Measurements from ENCODE around the gene RHCE.
"Not testable (repeated sequence)": the region's sequence is repeated elsewhere in the genome, so short reads cannot be mapped to it uniquely, and the experiment has no call there.

RHCE gene

DNA sequence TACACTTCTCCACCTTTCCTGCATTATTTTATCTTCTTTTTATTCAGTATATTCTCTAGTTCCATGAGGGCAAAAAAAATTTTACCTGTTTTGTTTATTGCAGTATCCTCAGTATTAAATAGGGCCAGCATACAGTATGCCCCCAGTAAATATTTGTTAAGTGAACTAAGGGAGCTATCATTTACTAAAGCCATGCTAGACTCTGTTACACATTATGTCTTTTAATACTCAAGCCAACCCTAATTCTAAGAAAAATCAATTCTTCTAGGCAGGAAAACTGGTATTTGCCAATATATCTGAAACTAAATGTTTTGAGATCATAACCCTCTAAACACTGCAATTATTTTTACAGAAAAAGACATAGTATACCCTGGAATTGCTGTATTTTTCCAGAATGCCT, 64.2 kb downstream of the RHCE start:
- H3K27me3 ChIP-seq (ENCODE audit: insufficient read depth, low read length), result no peaks in the 10 kb centered on the region
- H3K36me3 ChIP-seq (ENCODE audit: insufficient read depth, low read depth, low read length), result peaks cover 80% of the 10 kb centered on the region
- no peak overlapping the region for H3K4me3 ChIP-seq (ENCODE audit: low read length)
- no peaks in the 10 kb centered on the region for H3K4me1 ChIP-seq (ENCODE audit: insufficient read depth, low read length)
- no peaks in the 10 kb centered on the region for H3K9me3 ChIP-seq (ENCODE audit: insufficient read depth, low read depth, low read length)
- no peak overlapping the region for H3K9ac ChIP-seq (ENCODE audit: low read depth, low read length)
- no peak overlapping the region for H3K27ac ChIP-seq (ENCODE audit: low read length)

DNA sequence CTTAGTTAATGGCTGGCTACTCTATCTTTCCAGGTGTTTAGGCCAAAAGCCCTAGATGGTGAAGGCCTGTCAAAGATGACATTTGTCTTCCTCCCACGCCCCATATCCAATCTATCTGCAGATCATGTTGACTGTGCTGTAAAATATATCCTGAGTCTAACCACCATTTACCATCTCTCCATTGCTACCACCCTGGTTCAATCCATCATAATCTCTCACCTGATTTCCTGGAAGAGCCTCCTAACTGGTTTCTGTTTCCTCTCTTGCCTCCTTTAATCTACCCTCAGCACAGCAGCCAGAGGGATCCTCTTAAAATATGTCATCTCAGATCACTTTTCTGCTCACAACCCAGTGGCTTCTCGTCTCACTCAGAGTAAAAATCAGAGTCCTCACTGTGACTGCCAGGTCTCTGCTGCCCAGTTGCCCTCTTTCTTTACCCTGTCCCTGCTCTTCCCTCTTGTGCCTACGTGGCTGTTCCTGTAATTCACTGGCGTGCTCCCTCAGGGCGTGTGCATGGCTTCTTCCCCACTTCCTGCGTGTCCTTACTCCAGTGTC, 64.7 kb downstream of the RHCE start:
- Histone ChIP-seq H3K36me3 (ENCODE audit: insufficient read depth, low read depth, low read length) (peaks cover 77% of the 10 kb centered on the region), H3K27ac (ENCODE audit: low read length) (no peak overlapping the region), H3K9me3 (ENCODE audit: insufficient read depth, low read depth, low read length) (no peaks in the 10 kb centered on the region), H3K27me3 (ENCODE audit: insufficient read depth, low read length) (no peaks in the 10 kb centered on the region), H3K4me3 (ENCODE audit: low read length) (no peak overlapping the region), H3K4me1 (ENCODE audit: insufficient read depth, low read length) (no peaks in the 10 kb centered on the region), H3K9ac (ENCODE audit: low read depth, low read length) (no peak overlapping the region)

DNA sequence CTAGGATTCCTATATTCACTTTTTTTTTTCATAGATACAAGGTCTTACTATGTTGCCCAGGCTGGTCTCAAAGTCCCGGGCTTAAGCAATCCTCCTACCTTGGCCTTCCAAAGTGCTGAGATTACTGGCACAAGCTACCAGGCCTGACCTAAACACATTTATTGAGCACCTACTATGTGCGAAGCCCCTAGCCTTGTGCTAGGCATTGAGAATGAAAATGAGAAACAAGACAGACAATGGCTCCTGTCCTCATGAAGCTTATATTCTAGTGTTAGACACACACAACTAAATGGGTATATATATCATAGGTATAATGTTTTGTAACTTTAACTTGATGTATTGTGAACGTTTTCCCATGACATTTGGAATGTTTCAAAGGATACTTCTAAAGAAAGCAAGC, 71.0 kb downstream of the RHCE start:
- no peak overlapping the region for H3K4me3 ChIP-seq (ENCODE audit: low read length)
- H3K27ac ChIP-seq (ENCODE audit: low read length), result no peak overlapping the region
- no peaks in the 10 kb centered on the region for H3K4me1 ChIP-seq (ENCODE audit: insufficient read depth, low read length)
- H3K9ac ChIP-seq (ENCODE audit: low read depth, low read length), result no peak overlapping the region
- no peaks in the 10 kb centered on the region for H3K27me3 ChIP-seq (ENCODE audit: insufficient read depth, low read length)
- peaks cover 63% of the 10 kb centered on the region for H3K36me3 ChIP-seq (ENCODE audit: insufficient read depth, low read depth, low read length)
- no peaks in the 10 kb centered on the region for H3K9me3 ChIP-seq (ENCODE audit: insufficient read depth, low read depth, low read length)

DNA sequence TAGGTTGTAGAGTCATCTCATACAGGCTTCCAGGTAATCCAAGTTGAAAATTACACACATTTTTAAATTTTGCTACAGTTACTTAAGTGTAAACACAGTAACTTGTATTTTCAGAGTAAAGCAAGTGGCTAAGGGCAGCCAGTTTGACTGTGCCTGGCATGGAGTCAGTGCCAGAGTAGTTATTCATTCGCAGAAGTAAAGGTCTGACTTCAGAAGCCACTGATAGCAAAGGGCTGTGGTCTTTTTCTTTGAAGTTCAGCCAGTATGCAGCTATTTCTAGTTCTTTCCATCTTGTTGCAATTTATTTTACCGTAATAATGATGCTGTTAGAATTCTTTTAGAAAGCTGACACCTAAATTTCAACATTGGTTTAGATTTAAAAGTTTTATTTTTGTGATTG, 73.1 kb downstream of the RHCE start:
- H3K27ac ChIP-seq (ENCODE audit: low read length), result no peak overlapping the region
- no peak overlapping the region for H3K4me3 ChIP-seq (ENCODE audit: low read length)
- no peaks in the 10 kb centered on the region for H3K27me3 ChIP-seq (ENCODE audit: insufficient read depth, low read length)
- no peaks in the 10 kb centered on the region for H3K9me3 ChIP-seq (ENCODE audit: insufficient read depth, low read depth, low read length)
- H3K4me1 ChIP-seq (ENCODE audit: insufficient read depth, low read length), result no peaks in the 10 kb centered on the region
- peaks cover 65% of the 10 kb centered on the region for H3K36me3 ChIP-seq (ENCODE audit: insufficient read depth, low read depth, low read length)
- H3K9ac ChIP-seq (ENCODE audit: low read depth, low read length), result no peak overlapping the region

DNA sequence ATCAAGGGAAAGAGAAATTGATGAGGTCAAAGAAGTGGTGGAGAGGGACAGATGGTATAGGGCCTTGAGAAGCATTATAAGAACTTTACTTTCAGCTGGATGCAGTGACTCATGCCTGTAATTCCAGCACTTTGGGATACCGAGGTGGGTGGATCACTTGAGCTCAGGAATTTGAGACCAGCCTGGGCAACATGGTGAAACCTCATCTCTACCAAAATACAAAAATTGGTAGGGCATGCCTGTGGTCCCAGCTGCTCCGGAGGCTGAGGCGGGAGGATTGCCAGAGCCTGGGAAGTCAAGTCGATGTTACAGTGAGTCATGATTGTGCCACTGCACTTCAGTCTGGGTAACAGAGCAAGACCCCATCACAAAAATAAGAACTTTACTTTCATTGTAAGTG, 76.8 kb downstream of the RHCE start:
- H3K27ac ChIP-seq (ENCODE audit: low read length), result no peak overlapping the region
- no peak overlapping the region for H3K4me3 ChIP-seq (ENCODE audit: low read length)
- H3K9ac ChIP-seq (ENCODE audit: low read depth, low read length), result no peak overlapping the region
- no peaks in the 10 kb centered on the region for H3K9me3 ChIP-seq (ENCODE audit: insufficient read depth, low read depth, low read length)
- peaks cover 5% of the 10 kb centered on the region for H3K4me1 ChIP-seq (ENCODE audit: insufficient read depth, low read length)
- H3K27me3 ChIP-seq (ENCODE audit: insufficient read depth, low read length), result no peaks in the 10 kb centered on the region
- H3K36me3 ChIP-seq (ENCODE audit: insufficient read depth, low read depth, low read length), result peaks cover 48% of the 10 kb centered on the region

DNA sequence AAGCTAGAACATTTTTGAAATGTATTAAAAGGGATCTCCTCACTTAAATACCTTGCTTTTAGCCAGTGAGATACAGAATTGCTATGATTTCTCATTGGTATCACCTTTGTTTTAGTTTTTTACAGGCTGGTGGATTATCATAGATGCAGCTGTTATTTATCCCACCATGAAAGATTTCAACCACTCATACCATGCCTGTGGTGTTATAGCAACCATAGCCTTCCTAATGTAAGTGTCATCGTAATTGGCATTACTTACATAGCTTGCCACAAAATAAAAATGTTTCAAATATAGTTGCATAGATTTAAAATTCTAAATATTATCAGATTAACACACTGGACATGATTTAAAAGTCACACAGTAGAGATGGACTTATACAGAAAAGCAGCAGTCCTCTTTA, 77.8 kb downstream of the RHCE start:
- Histone ChIP-seq H3K36me3 (ENCODE audit: insufficient read depth, low read depth, low read length) (peaks cover 47% of the 10 kb centered on the region), H3K4me1 (ENCODE audit: insufficient read depth, low read length) (peaks cover 5% of the 10 kb centered on the region)

DNA sequence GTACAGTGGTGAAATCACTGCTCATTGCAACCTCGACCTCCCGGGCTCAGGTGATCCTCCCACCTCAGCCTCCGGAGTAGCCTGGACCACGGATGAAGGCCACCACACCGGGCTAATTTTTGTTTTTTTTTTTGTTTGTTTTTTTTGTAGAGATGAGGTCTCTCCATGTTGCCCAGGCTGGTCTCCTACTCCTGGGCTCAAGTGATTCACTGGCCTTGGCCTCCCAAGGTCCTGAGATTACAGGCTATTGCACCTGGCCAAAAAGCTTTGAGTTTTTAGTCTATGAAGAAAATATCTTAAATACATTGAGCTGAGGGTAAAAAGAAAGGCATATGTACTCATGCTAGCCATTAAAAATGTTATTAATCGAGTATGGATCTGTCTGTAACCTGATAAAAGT, 78.9 kb downstream of the RHCE start:
- H3K4me3 ChIP-seq (ENCODE audit: low read length), result no peak overlapping the region
- H3K36me3 ChIP-seq (ENCODE audit: insufficient read depth, low read depth, low read length), result peaks cover 38% of the 10 kb centered on the region
- no peaks in the 10 kb centered on the region for H3K27me3 ChIP-seq (ENCODE audit: insufficient read depth, low read length)
- no peak overlapping the region for H3K27ac ChIP-seq (ENCODE audit: low read length)
- no peaks in the 10 kb centered on the region for H3K9me3 ChIP-seq (ENCODE audit: insufficient read depth, low read depth, low read length)
- H3K9ac ChIP-seq (ENCODE audit: low read depth, low read length), result no peak overlapping the region
- H3K4me1 ChIP-seq (ENCODE audit: insufficient read depth, low read length), result peaks cover 5% of the 10 kb centered on the region

More for the DNA sequence above, 77.8 kb downstream of the RHCE start:
- Histone ChIP-seq H3K27ac (ENCODE audit: low read length) (no peak overlapping the region), H3K4me3 (ENCODE audit: low read length) (no peak overlapping the region), H3K9me3 (ENCODE audit: insufficient read depth, low read depth, low read length) (no peaks in the 10 kb centered on the region), H3K9ac (ENCODE audit: low read depth, low read length) (no peak overlapping the region), H3K27me3 (ENCODE audit: insufficient read depth, low read length) (no peaks in the 10 kb centered on the region)

DNA sequence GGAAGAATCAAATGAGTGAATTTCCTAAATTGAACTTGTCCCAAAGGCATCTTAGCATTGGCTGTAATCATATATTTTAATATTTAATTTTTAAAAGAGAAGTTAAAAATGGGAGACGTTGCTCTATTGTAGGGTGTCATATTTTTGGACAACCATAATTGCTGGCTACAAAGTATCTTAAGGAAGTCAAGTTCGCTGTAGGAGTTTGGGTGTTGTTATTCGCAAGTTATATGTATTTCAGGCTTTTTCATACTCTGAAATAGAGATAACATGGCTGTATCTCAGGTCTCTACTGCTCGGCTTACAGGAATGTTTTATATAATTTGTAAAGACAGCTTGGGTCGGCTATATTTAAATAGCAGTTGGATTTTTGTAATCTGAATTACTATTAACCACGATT, 81.6 kb downstream of the RHCE start:
- Histone ChIP-seq H3K4me1 (ENCODE audit: insufficient read depth, low read length) (peaks cover 5% of the 10 kb centered on the region), H3K4me3 (ENCODE audit: low read length) (peak overlapping the region; percentile 88), H3K27me3 (ENCODE audit: insufficient read depth, low read length) (no peaks in the 10 kb centered on the region), H3K9ac (ENCODE audit: low read depth, low read length) (peak overlapping the region; percentile 91), H3K9me3 (ENCODE audit: insufficient read depth, low read depth, low read length) (no peaks in the 10 kb centered on the region), H3K27ac (ENCODE audit: low read length) (no peak overlapping the region), H3K36me3 (ENCODE audit: insufficient read depth, low read depth, low read length) (peaks cover 22% of the 10 kb centered on the region)

DNA sequence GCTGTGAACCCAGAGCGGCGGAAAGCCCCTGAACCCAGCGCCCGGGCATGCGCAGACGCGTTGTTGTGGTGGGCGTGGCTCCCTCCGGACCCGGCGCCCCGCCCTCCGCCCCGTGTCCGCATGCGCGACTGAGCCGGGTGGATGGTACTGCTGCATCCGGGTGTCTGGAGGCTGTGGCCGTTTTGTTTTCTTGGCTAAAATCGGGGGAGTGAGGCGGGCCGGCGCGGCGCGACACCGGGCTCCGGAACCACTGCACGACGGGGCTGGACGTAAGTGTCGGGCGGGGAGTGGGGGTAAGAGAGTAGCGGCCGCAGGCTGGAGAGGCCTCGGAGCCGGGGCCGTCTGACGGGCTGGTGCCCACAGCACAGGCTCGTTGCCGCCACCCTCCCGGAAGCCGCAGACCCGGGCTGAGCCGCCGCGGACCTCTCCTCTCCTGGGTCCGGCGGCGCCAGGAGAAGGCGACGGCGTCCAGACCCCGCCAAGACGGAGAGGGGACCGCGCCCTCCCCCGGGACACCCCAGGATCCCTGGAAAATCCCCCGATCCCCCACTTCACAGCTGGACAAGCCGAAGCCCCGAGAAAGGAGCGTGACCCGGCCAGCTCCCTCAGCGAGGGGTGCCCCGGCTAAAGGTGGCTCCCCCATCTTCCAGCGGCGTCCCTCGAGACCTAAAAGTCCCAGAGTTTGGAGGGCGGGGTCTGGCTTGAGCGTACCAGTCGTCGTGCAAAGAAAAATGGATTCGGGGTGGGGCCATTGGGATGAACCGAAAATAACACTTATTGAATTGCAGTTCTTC, 82.2 kb downstream of the RHCE start, which contains the start of gene TMEM50A:
Gene TMEM50A, plus strand, starts transcription at position 147 of the 794 bp plus-strand sequence. CDS start 2,153 bp downstream, outside the sequence.
- Histone ChIP-seq H3K27ac (ENCODE audit: low read length) (peak within 1 kb of the TSS; percentile 91), H3K27me3 (ENCODE audit: insufficient read depth, low read length) (no peaks in the 10 kb centered on the region)

DNA sequence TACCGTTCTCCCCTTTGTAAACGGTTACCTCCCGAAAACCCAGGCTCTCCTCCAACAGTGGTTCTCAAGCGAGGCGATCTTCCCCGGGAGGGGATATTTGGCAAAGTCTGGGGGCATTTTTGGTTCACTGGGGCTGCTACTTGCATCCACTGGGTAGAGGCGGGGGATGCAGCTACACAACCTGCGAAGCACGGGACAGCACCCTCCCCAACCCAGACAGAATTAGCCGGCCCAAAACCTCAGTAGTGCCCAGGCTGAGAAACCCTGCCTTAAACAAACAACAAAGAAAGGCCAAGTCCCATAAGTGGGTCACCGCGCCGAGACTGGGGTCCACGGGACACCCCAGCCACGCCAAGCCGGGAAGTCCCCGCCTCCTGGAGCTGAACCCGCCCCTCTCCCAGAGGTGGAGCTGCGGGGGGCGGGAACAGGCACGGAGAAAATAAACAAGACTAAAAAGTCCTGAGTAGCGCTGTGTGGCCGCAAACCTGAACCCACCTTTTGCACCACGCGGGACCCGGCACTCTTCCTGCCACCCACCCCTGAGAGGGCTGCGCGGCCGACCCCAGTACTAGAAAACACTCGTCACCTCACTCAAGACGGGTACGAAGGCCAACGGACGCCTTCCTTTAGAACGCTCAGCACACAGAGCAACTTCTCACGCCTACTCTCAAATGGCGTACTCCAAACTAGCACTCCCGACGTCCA, 83.0 kb downstream of the RHCE start:
- not testable (repeated sequence) for H3K27ac ChIP-seq (ENCODE audit: low read length); H3K36me3 ChIP-seq (ENCODE audit: insufficient read depth, low read depth, low read length); H3K27me3 ChIP-seq (ENCODE audit: insufficient read depth, low read length); H3K4me1 ChIP-seq (ENCODE audit: insufficient read depth, low read length); H3K9me3 ChIP-seq (ENCODE audit: insufficient read depth, low read depth, low read length)
- H3K9ac ChIP-seq (ENCODE audit: low read depth, low read length), result peak overlapping the region; percentile 45; the same call in 1 of the 2 replicates
- peak overlapping the region; percentile 88; the same call in 1 of the 2 replicates for H3K4me3 ChIP-seq (ENCODE audit: low read length)

More for the DNA sequence above, 82.2 kb downstream of the RHCE start, which contains the start of gene TMEM50A:
- peak within 1 kb of the TSS; percentile 88 for H3K4me3 ChIP-seq (ENCODE audit: low read length)
- H3K36me3 ChIP-seq (ENCODE audit: insufficient read depth, low read depth, low read length), result peaks cover 16% of the 10 kb centered on the region; the same call in 1 of the 2 replicates
- H3K9me3 ChIP-seq (ENCODE audit: insufficient read depth, low read depth, low read length), result no peaks in the 10 kb centered on the region
- H3K9ac ChIP-seq (ENCODE audit: low read depth, low read length), result peak within 1 kb of the TSS; percentile 91
- H3K4me1 ChIP-seq (ENCODE audit: insufficient read depth, low read length), result peaks cover 5% of the 10 kb centered on the region

DNA sequence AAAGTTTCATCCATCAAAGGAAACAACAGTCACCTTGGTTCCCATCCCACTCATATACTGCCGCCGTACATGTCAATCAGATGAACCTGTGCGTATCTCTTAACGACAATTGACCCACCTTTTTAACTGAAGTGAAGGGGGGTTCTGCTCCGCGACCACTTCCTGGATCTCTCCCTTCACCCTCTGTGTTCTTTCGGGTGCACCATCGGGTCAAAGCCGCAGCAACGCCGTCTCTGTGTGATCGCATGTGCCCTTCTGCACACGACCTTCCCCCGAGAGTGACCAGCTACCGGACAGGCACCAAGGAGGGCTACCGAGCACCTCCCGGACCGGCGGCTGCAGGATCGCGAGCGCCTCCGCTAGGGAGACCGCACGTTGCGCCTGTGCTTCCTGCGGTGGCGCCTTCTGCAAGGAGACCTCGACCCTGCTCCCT, 83.7 kb downstream of the RHCE start:
- not testable (repeated sequence) for H3K27me3 ChIP-seq (ENCODE audit: insufficient read depth, low read length); H3K27ac ChIP-seq (ENCODE audit: low read length); H3K9me3 ChIP-seq (ENCODE audit: insufficient read depth, low read depth, low read length); H3K4me1 ChIP-seq (ENCODE audit: insufficient read depth, low read length); H3K36me3 ChIP-seq (ENCODE audit: insufficient read depth, low read depth, low read length)
- Histone ChIP-seq H3K4me3 (ENCODE audit: low read length) (peak overlapping the region; percentile 78), H3K9ac (ENCODE audit: low read depth, low read length) (peak overlapping the region; percentile 57; the same call in 1 of the 2 replicates)

All from iPS-20b (cell line).